Hematopoietic multipotent progenitor cell treated with erythropoietin and hydrocortisone succinate and interleukin-3 and kit ligand, for 8 days (in vitro differentiated cells): ENCODE results near the gene GRIN3B.

ENCODE experiments used
- DNase-seq: peaks from one replicate; pipeline ENCODE4 v3.0.0-alpha.2; 2015

Gene GRIN3B

GRCh38 chr19:991932-992669 is 8.1 kb upstream of the GRIN3B start:
- DNase-seq = no peak

DNA sequence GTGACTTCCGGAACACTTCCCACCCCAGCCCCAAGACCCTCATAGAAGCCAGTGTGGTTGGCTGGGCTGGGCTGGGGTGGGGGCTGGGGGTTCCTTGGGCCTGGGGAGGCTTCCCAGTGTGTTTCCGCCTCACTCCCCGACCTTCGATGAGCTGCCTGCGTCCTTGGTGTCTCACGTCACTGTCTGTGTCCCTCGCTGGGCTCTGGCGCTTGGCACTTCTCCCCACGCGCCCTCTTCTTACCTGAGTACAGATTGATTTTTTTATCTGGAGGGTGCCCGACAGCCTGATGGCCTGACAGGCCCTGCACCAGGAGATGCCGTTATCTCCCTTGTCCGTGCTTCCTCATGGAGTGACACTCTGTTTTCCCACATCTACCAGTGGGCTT is 7.6 kb upstream of the GRIN3B start:
- DNase-seq = no peak

GRCh38 chr19:993361-993830 is 6.8 kb upstream of the GRIN3B start:
- no peak for DNase-seq

- DNase-seq = no peak
These were observed 6.3 kb upstream of the GRIN3B start for GRCh38 chr19:993831-994393.

DNA sequence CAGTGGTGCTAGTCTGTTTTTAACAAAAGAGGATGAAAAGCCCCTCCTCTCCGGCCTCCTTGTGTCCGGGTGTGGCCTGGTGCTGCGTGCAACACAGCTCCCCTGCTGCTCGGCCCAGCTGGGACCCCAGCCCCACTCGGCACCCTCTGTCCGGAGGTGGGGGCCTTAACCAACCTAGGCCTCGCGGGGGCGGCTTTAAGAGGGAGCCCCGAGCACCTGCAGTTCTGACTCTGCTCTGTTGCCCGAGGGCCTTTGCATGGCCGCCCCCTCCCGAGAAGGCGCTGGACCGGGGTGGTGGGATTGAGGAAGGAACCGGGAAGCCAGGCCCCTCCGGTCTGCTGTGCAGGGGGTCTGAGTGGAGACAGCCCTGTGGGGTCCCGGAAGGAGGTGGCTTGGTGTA is 5.7 kb upstream of the GRIN3B start:
- no peak for DNase-seq

DNA sequence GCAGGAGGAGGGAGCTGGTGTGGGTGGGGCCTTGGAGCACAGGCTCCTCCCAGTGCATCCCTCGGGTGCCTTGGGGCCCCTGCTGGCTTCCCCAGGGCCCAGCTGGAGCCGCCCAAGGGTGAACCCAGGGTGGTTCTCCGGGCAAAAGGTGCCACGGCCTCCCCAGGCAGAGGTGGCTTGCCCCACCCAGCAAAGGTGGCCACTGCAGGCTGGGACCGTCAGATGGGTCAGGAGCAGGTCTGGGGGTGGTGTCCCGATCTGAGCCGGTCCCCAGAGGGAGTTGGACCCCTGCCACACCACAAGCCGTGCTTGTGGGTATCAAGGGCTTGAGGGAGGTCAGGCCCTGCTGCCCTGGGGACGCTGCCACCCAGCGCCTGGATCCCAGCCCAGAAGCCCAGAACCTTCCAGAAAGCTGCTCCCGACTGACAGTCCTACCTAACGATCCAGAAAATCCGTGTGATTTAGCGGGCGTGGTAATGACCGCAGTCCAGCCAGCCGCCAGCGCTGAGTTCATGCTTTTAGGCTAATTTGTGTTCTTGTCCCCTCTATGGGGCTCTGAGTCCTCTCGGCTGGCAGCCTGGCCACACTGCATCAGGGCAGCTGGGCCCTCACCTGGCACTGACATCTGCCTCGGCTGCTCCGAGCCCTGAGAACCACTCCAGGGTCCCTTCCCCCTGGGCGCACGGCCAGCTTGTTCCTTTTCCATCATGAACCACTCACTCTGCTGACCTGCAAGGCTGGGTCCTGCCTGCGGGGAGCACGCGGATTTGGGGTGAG is 5.0 kb upstream of the GRIN3B start:
- DNase-seq = peak; percentile 31

- DNase-seq = peak; percentile 48
These were observed 4.0 kb upstream of the GRIN3B start for GRCh38 chr19:996051-996838.

GRCh38 chr19:998064-998463 is 2.2 kb upstream of the GRIN3B start:
- no peak for DNase-seq

DNA sequence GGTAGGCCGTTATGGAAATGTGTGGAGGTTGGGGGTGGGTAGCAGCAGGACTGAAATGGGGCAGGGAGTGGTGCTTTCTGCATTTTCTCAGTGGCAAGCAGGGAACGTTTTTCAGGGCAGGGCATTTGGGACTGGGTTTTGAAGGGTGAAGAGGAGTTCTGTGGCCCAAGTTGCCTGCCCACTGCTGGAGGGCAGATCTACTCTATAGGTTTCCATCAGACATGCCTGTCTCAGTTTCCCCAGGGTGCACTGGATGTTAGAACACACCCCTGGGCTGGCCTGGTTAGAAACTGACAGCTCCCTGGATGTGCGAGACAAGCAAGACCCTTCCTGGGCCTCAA is 870 bp upstream of the GRIN3B start:
- no peak for DNase-seq

DNA sequence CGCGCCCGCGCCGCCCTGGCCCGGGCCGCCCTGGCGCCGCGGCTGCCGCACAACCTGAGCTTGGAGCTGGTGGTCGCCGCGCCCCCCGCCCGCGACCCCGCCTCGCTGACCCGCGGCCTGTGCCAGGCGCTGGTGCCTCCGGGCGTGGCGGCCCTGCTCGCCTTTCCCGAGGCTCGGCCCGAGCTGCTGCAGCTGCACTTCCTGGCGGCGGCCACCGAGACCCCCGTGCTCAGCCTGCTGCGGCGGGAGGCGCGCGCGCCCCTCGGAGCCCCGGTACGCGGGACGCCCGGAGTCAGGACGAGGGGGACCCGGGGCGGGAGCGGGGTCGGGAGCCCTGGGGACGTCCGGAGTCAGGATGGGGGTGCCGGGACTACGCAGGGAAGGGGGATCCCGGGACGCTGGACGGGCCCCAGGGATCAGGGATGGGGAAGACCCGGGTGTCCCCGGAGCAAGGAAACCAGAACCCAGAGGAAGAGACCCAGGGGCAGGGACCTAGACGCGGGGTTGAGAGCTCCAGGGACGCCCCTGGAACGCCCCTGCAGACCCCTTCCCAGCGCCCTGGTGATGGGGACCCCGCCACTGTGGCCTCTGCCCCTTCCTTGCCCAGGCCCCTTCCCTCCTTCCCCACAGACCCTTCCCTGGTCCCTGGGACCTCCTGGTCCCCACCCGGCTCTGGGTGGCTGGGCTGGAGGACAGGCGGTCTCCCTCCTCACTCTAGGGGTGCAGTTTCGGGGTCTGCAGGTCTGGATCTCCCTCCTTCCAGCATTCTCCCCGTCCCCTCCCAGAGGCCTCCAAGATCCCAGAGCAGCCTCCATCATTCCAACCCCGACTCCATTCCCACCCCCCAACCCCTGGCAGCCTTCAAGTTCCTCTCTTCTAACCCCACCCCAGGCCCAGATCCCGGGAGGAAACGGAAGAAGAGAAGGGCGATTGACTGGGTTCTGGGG is 645 bp downstream of the GRIN3B start:
- DNase-seq = no peak

GRCh38 chr19:1001538-1002166 is 1.4 kb downstream of the GRIN3B start:
- peak; percentile 39 for DNase-seq

- DNase-seq = no peak
These were observed 2.4 kb downstream of the GRIN3B start for GRCh38 chr19:1002600-1002999.

- DNase-seq = no peak
These were observed 3.1 kb downstream of the GRIN3B start for GRCh38 chr19:1003283-1003682.

DNA sequence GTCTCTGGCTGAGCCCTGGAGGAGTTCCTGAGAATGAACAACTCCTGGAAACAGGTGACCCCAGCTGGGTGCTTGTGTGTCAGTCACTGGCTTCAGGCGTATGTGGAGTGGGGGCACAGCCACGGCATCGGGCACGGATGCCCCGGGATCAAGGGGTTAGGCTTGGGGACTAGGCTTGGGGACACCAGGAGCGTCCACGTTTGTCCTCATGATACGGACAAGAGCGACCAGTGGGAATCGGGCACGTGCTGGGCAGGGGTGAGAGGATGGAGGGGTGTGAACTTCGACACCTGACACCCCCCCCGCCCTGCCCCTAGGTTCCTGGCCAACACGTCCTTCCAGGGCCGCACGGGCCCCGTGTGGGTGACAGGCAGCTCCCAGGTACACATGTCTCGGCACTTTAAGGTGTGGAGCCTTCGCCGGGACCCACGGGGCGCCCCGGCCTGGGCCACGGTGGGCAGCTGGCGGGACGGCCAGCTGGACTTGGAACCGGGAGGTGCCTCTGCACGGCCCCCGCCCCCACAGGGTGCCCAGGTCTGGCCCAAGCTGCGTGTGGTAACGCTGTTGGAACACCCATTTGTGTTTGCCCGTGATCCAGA is 4.1 kb downstream of the GRIN3B start:
- DNase-seq = no peak

DNA sequence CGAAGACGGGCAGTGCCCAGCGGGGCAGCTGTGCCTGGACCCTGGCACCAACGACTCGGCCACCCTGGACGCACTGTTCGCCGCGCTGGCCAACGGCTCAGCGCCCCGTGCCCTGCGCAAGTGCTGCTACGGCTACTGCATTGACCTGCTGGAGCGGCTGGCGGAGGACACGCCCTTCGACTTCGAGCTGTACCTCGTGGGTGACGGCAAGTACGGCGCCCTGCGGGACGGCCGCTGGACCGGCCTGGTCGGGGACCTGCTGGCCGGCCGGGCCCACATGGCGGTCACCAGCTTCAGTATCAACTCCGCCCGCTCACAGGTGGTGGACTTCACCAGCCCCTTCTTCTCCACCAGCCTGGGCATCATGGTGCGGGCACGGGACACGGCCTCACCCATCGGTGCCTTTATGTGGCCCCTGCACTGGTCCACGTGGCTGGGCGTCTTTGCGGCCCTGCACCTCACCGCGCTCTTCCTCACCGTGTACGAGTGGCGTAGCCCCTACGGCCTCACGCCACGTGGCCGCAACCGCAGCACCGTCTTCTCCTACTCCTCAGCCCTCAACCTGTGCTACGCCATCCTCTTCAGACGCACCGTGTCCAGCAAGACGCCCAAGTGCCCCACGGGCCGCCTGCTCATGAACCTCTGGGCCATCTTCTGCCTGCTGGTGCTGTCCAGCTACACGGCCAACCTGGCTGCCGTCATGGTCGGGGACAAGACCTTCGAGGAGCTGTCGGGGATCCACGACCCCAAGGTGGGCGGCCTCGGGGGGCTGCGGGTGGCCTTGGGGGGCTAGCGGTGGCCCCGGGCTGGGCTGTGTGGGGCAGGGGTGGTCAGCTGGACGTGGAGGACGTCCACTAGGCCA is 4.8 kb downstream of the GRIN3B start:
- no peak for DNase-seq

DNA sequence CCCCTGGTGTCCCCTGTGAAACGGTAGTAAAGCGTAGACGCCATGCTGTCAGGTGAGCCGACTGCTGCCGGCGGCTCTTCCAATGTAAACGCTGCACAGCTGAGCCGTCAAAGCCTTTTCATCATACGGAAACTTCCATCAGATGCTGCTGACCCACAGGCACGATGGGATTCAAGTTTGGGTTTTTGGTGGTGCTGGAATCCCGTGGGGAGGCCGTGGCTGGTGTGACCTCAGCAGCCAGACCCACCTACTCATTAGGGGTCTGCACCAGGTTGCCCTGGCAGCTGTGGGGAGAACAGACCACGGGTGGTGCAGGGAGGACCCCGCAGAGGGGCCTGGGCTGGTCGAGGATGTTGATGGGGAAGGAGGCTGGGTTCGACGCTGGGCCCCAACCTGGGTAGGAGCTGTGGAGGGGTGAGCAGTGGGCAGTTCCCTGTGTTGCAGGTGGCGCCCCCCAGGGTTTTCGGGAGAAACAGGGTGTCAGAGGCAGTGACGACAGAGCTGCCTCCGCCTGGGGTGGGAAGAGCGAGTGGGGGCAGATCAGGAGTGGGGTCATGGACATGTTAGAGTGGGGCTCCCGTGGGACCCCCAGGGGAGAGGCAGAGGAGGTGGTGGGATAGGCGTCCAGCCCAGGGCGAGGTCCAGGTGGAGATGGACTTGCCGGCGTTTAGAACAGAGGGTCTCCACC is 6.6 kb downstream of the GRIN3B start:
- DNase-seq = no peak

DNA sequence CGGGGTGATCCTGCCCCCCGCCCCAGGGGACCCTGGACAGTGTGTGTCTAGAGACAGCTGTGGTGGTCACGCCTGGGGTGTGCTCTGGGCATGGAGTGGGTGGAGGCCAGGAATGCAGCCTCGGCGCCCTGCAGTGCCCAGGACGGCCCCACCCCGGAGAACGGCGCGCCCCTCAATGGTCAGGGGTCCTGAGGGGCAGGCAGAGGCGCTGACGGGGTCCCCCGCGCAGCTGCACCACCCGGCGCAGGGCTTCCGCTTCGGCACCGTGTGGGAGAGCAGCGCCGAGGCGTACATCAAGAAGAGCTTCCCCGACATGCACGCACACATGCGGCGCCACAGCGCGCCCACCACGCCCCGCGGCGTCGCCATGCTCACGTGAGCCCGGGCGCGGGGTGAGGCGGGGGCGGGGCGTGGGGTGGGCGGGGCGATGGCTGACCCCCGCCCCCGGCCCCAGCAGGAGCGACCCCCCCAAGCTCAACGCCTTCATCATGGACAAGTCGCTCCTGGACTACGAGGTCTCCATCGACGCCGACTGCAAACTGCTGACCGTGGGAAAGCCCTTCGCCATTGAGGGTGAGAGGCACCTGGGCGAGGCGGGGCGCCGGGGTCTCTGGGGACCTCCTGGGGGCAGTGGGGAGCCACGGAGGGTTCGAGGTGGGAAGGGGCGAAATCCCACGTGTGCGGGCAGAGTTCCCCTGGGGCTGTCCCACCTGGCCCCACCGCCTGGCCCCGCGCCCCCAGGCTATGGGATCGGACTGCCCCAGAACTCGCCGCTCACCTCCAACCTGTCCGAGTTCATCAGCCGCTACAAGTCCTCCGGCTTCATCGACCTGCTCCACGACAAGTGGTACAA is 7.4 kb downstream of the GRIN3B start:
- DNase-seq = no peak

DNA sequence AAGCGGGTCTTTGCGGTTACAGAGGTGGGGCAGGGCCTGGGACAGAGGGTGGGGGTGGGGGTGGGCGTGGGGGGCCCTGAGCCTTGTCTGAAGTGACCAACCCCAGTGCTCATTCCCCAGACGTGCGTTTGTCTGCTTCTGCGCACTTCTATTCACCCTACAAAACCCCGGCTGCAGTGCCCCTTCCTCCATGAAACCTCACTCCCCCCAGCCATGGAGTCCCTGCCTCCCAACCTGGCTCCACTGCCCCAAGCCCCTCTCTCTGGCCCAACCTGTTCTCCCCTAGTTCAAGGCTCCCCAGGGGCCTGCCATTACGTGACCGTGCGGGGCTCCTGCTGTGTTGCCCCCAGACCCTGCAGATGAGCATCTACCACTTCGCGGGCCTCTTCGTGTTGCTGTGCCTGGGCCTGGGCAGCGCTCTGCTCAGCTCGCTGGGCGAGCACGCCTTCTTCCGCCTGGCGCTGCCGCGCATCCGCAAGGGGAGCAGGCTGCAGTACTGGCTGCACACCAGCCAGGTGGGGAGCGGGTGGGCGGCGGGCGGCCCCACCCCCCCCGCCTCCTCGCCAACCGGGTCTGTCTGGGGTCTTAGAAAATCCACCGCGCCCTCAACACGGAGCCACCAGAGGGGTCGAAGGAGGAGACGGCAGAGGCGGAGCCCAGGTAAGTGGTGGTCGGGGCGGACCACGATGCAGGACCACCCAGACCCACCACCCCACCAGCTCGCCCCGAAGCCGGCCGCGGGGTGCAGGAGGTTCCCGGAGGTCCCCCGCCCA is 8.2 kb downstream of the GRIN3B start:
- DNase-seq = no peak
